ENCODE data around the gene DAAM1.

DNA sequence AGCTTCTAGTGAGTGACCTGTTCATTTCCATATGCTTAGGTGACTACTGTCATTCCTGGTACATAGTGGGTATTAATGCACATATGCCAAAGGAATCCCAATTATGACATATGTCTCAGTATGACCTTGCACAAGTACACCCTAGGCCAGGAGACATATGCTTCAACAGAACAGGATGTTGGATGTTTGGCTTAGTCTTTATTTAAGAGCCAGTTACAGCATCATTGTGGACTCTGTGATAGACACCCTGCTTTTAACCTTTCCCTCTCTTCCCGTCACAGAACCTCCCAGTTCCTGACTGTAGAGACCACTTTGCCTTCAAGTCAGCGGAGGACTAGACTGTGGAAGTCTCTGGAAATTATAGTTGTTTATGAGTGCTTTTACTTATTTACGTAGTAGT is 72.9 kb downstream of the DAAM1 start:
- TF ChIP-seq, protein P1, sequence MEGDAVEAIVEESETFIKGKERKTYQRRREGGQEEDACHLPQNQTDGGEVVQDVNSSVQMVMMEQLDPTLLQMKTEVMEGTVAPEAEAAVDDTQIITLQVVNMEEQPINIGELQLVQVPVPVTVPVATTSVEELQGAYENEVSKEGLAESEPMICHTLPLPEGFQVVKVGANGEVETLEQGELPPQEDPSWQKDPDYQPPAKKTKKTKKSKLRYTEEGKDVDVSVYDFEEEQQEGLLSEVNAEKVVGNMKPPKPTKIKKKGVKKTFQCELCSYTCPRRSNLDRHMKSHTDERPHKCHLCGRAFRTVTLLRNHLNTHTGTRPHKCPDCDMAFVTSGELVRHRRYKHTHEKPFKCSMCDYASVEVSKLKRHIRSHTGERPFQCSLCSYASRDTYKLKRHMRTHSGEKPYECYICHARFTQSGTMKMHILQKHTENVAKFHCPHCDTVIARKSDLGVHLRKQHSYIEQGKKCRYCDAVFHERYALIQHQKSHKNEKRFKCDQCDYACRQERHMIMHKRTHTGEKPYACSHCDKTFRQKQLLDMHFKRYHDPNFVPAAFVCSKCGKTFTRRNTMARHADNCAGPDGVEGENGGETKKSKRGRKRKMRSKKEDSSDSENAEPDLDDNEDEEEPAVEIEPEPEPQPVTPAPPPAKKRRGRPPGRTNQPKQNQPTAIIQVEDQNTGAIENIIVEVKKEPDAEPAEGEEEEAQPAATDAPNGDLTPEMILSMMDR (optimal IDR thresholded peaks at IDR 0.05 in 1 of 3, IDR thresholded peaks at IDR 0.05 in 1 of 3, conservative IDR thresholded peaks at IDR 0.05 in 1 of 3; ENCODE audit: extremely low read depth in 1 of 3, insufficient read depth in 2 of 3, low read length in 3 of 3): no peak
- TF ChIP-seq EZH2 (IDR thresholded peaks at IDR 0.05; ENCODE audit: low read length): no peak
